ENCODE data around the gene DHRSX. TPM values are rescaled to one million over a fixed set of nuclear protein-coding genes. Genes with fewer than 3 reads are reported as not detected.
A peak's percentile ranks its signal among the peaks of the same experiment; 100 is the strongest.
"Not testable (repeated sequence)": the region's sequence is repeated elsewhere in the genome, so short reads cannot be mapped to it uniquely, and the experiment has no call there.

DHRSX gene
- total and polyA plus RNA-seq, 5 experiments from 2014 or later = 17.1 to 20.8 (median 17.2) TPM

GRCh38 chrX:2350036-2350435, 150.7 kb downstream of the DHRSX start:
- peaks cover 30 to 80% (median 79%) of the 10 kb centered on the region in 3 donors for H3K36me3 Mint-ChIP-seq
- H3K27ac Mint-ChIP-seq, H3K4me3 Mint-ChIP-seq, H3K27me3 Mint-ChIP-seq, POLR2A ChIA-PET, ATAC-seq, H3K4me1 Mint-ChIP-seq, DNase-seq: not testable (repeated sequence)
- H3K9me3 Mint-ChIP-seq = peaks cover 0 to 19% (median 4%) of the 10 kb centered on the region in 9 donors

GRCh38 chrX:2348211-2348610, 152.6 kb downstream of the DHRSX start:
- Mint-ChIP-seq H3K4me3 (no peak overlapping the region), H3K9me3 (peaks cover 0 to 21% (median 6%) of the 10 kb centered on the region in 9 donors), H3K36me3 (peaks cover 36 to 78% (median 74%) of the 10 kb centered on the region in 3 donors), H3K27me3 (no peaks in the 10 kb centered on the region), H3K27ac (no peak overlapping the region), H3K4me1 (peaks cover 0 to 2% (median 0%) of the 10 kb centered on the region in 4 donors)
- no peak for DNase-seq
- no peak for ATAC-seq
- POLR2A ChIA-PET = no interaction called here

GRCh38 chrX:2346158-2346557, 154.6 kb downstream of the DHRSX start:
- Mint-ChIP-seq H3K27me3 (no peaks in the 10 kb centered on the region), H3K27ac (no peak overlapping the region), H3K4me1 (peaks cover 0 to 7% (median 0%) of the 10 kb centered on the region in 4 donors), H3K4me3 (no peak overlapping the region), H3K9me3 (peaks cover 3 to 24% (median 6%) of the 10 kb centered on the region in 9 donors), H3K36me3 (peaks cover 33 to 82% (median 70%) of the 10 kb centered on the region in 3 donors)
- POLR2A ChIA-PET = no interaction called here
- DNase-seq (no peak), ATAC-seq (no peak)

GRCh38 chrX:2345562-2345961, 155.2 kb downstream of the DHRSX start:
- peaks cover 0 to 24% (median 7%) of the 10 kb centered on the region in 9 donors for H3K9me3 Mint-ChIP-seq
- no peak for ATAC-seq
- no peak for DNase-seq
- peaks cover 0 to 7% (median 0%) of the 10 kb centered on the region in 4 donors for H3K4me1 Mint-ChIP-seq
- POLR2A ChIA-PET = no interaction called here
- no peak overlapping the region for H3K27ac Mint-ChIP-seq
- H3K27me3 Mint-ChIP-seq = no peaks in the 10 kb centered on the region
- no peak overlapping the region for H3K4me3 Mint-ChIP-seq
- H3K36me3 Mint-ChIP-seq = peaks cover 32 to 87% (median 70%) of the 10 kb centered on the region in 3 donors

- Mint-ChIP-seq H3K4me1 (peaks cover 0 to 9% (median 4%) of the 10 kb centered on the region in 4 donors), H3K4me3 (no peak overlapping the region), H3K36me3 (peaks cover 36 to 90% (median 74%) of the 10 kb centered on the region in 3 donors), H3K9me3 (peaks cover 0 to 38% (median 14%) of the 10 kb centered on the region in 9 donors), H3K27ac (peak overlapping the region in 1 of 10 donors; percentile 9), H3K27me3 (no peaks in the 10 kb centered on the region)
- DNase-seq = no peak
- POLR2A ChIA-PET = no interaction called here
- ATAC-seq = no peak
Measured at GRCh38 chrX:2343413-2343812, 157.4 kb downstream of the DHRSX start.

- H3K4me3 Mint-ChIP-seq = no peak overlapping the region
- no peak for DNase-seq
- ATAC-seq = no peak
- peaks cover 0 to 40% (median 16%) of the 10 kb centered on the region in 9 donors for H3K9me3 Mint-ChIP-seq
- peak overlapping the region in 1 of 10 donors; percentile 9 for H3K27ac Mint-ChIP-seq
- H3K4me1 Mint-ChIP-seq = peaks cover 0 to 11% (median 4%) of the 10 kb centered on the region in 4 donors
- no peaks in the 10 kb centered on the region for H3K27me3 Mint-ChIP-seq
- H3K36me3 Mint-ChIP-seq = peaks cover 37 to 87% (median 70%) of the 10 kb centered on the region in 3 donors
- POLR2A ChIA-PET = no interaction called here
Measured at GRCh38 chrX:2342874-2343273, 157.9 kb downstream of the DHRSX start.

GRCh38 chrX:2342281-2342688, 158.5 kb downstream of the DHRSX start:
- Mint-ChIP-seq H3K4me1 (peaks cover 0 to 17% (median 3%) of the 10 kb centered on the region in 4 donors), H3K27ac (no peak overlapping the region), H3K27me3 (no peaks in the 10 kb centered on the region), H3K9me3 (peaks cover 0 to 40% (median 16%) of the 10 kb centered on the region in 9 donors), H3K4me3 (no peak overlapping the region), H3K36me3 (peaks cover 42 to 89% (median 70%) of the 10 kb centered on the region in 3 donors)
- POLR2A ChIA-PET = no interaction called here
- ATAC-seq (no peak), DNase-seq (no peak)

- Mint-ChIP-seq H3K27me3 (no peaks in the 10 kb centered on the region), H3K4me3 (no peak overlapping the region), H3K36me3 (peaks cover 35 to 79% (median 63%) of the 10 kb centered on the region in 3 donors), H3K27ac (no peak overlapping the region), H3K9me3 (peaks cover 0 to 28% (median 12%) of the 10 kb centered on the region in 9 donors), H3K4me1 (peaks cover 0 to 21% (median 3%) of the 10 kb centered on the region in 4 donors)
- DNase-seq (no peak), ATAC-seq (no peak)
- POLR2A ChIA-PET = no interaction called here
Measured at GRCh38 chrX:2340991-2341390, 159.8 kb downstream of the DHRSX start.

- Mint-ChIP-seq H3K4me1 (peaks cover 0 to 21% (median under 1%) of the 10 kb centered on the region in 4 donors), H3K36me3 (peaks cover 19 to 40% (median 40%) of the 10 kb centered on the region in 3 donors), H3K4me3 (no peak overlapping the region), H3K27me3 (no peaks in the 10 kb centered on the region), H3K9me3 (peaks cover 0 to 26% (median 8%) of the 10 kb centered on the region in 9 donors), H3K27ac (no peak overlapping the region)
- ATAC-seq = no peak
- DNase-seq = no peak
- POLR2A ChIA-PET = no interaction called here
Measured at GRCh38 chrX:2336181-2336580, 164.6 kb downstream of the DHRSX start.

- Mint-ChIP-seq H3K27me3 (no peaks in the 10 kb centered on the region), H3K36me3 (peaks cover 13 to 29% (median 23%) of the 10 kb centered on the region in 3 donors), H3K9me3 (peaks cover 0 to 15% (median 6%) of the 10 kb centered on the region in 9 donors), H3K4me1 (peaks cover 0 to 25% (median 3%) of the 10 kb centered on the region in 4 donors), H3K27ac (no peak overlapping the region), H3K4me3 (no peak overlapping the region)
- ATAC-seq (no peak), DNase-seq (no peak)
- POLR2A ChIA-PET = no interaction called here
Measured at GRCh38 chrX:2334237-2334636, 166.5 kb downstream of the DHRSX start.

- peaks cover 2 to 20% (median 12%) of the 10 kb centered on the region in 3 donors for H3K36me3 Mint-ChIP-seq
- no peak for DNase-seq
- no peak overlapping the region for H3K27ac Mint-ChIP-seq
- peaks cover 0 to 9% (median 2%) of the 10 kb centered on the region in 4 donors for H3K4me1 Mint-ChIP-seq
- H3K4me3 Mint-ChIP-seq = no peak overlapping the region
- peaks cover 0 to 12% (median 0%) of the 10 kb centered on the region in 9 donors for H3K9me3 Mint-ChIP-seq
- no peak for ATAC-seq
- POLR2A ChIA-PET = no interaction called here
- H3K27me3 Mint-ChIP-seq = no peaks in the 10 kb centered on the region
Measured at GRCh38 chrX:2332252-2332651, 168.5 kb downstream of the DHRSX start.

GRCh38 chrX:2330910-2331309, 169.9 kb downstream of the DHRSX start:
- no peak overlapping the region for H3K4me3 Mint-ChIP-seq
- ATAC-seq (no peak), DNase-seq (no peak)
- H3K4me1 Mint-ChIP-seq = peaks cover 0 to 6% (median 2%) of the 10 kb centered on the region in 4 donors
- POLR2A ChIA-PET = no interaction called here
- peaks cover 0 to 15% (median 0%) of the 10 kb centered on the region in 9 donors for H3K9me3 Mint-ChIP-seq
- H3K27ac Mint-ChIP-seq = no peak overlapping the region
- peaks cover 0 to 21% (median 6%) of the 10 kb centered on the region in 3 donors for H3K36me3 Mint-ChIP-seq
- H3K27me3 Mint-ChIP-seq = no peaks in the 10 kb centered on the region

GRCh38 chrX:2330487-2330886, 170.3 kb downstream of the DHRSX start:
- ATAC-seq (no peak), DNase-seq (no peak)
- no peak overlapping the region for H3K4me3 Mint-ChIP-seq
- POLR2A ChIA-PET = no interaction called here
- peaks cover 0 to 6% (median 4%) of the 10 kb centered on the region in 4 donors for H3K4me1 Mint-ChIP-seq
- peaks cover 0 to 21% (median 9%) of the 10 kb centered on the region in 3 donors for H3K36me3 Mint-ChIP-seq
- H3K9me3 Mint-ChIP-seq = peaks cover 0 to 19% (median 3%) of the 10 kb centered on the region in 9 donors
- peak overlapping the region in 1 of 10 donors; percentile 37 for H3K27ac Mint-ChIP-seq
- H3K27me3 Mint-ChIP-seq = no peaks in the 10 kb centered on the region

GRCh38 chrX:2327423-2327822, 173.4 kb downstream of the DHRSX start:
- Mint-ChIP-seq H3K4me3 (no peak overlapping the region), H3K4me1 (peaks cover 0 to 11% (median 5%) of the 10 kb centered on the region in 4 donors), H3K9me3 (peaks cover 0 to 22% (median 2%) of the 10 kb centered on the region in 9 donors), H3K27me3 (no peaks in the 10 kb centered on the region), H3K36me3 (peaks cover 0 to 30% (median 7%) of the 10 kb centered on the region in 3 donors), H3K27ac (no peak overlapping the region)
- no peak for ATAC-seq
- POLR2A ChIA-PET = no interaction called here
- no peak for DNase-seq

All from naive thymus-derived CD8-positive, alpha-beta T cell (primary cell).